Bladder microvascular endothelial cell (primary cell): ENCODE data around the gene NKRF. TPM values are rescaled to one million over a fixed set of nuclear protein-coding genes. Genes with fewer than 3 reads are reported as not detected.

Experiments used
- total RNA-seq: library from RNA; depleted of rRNA; stranded (reverse); fragments of >200 nt; gene quantifications from 2 replicates; pipeline ENCODE4 v1.2.3, GENCODE V29; 2014

NKRF gene
- total RNA-seq: 3.1 and 8.2 TPM in 2 replicates

GRCh38 chrX:119606280-119607017 lies at the start of gene NKRF:
Gene NKRF (minus strand): TSS chrX:119606424.

GRCh38 chrX:119574394-119575266 lies 31.6 kb downstream of the NKRF start, which contains the start of gene UBE2A:
Gene UBE2A (plus strand): TSS chrX:119574563. CDS start chrX:119574712, 149 bp downstream.

GRCh38 chrX:119565107-119565663 lies 41.0 kb downstream of the NKRF start, which contains the start of gene STEEP1:
Gene STEEP1 (minus strand): TSS chrX:119565409. CDS start chrX:119565355, 54 bp downstream.

Other genes starting within 250 kb of the NKRF start
- gene SLC25A43, start 207.1 kb downstream of the NKRF start, total RNA-seq: 7.3 and 14.2 TPM in 2 replicates
- gene SLC25A5, start 138.0 kb downstream of the NKRF start, total RNA-seq: 174 and 199 TPM in 2 replicates
- 34.5 and 51.5 TPM in 2 replicates for gene STEEP1, start 41.0 kb downstream of the NKRF start, total RNA-seq
- gene UBE2A, start 31.9 kb downstream of the NKRF start, total RNA-seq: 16.5 and 31.5 TPM in 2 replicates
- gene SEPTIN6, start 86.7 kb upstream of the NKRF start, total RNA-seq: 7.1 and 10.6 TPM in 2 replicates
- not detected in 2 replicates for gene SOWAHD, start 152.2 kb upstream of the NKRF start, total RNA-seq
- 1,366 and 2,089 TPM in 2 replicates for gene RPL39, start 185.2 kb upstream of the NKRF start, total RNA-seq
- 2.4 and 3.5 TPM in 2 replicates for gene UPF3B, start 246.5 kb upstream of the NKRF start, total RNA-seq